GM18520 (cell line): ENCODE data around the gene CACNA1F.

Experiments
- ATAC-seq: cut with Tn5 transposase; IDR thresholded peaks from one replicate; pipeline ENCODE4 v1.9.1; 2021; ENCODE audit not compliant: unreplicated experiment

Gene CACNA1F

DNA sequence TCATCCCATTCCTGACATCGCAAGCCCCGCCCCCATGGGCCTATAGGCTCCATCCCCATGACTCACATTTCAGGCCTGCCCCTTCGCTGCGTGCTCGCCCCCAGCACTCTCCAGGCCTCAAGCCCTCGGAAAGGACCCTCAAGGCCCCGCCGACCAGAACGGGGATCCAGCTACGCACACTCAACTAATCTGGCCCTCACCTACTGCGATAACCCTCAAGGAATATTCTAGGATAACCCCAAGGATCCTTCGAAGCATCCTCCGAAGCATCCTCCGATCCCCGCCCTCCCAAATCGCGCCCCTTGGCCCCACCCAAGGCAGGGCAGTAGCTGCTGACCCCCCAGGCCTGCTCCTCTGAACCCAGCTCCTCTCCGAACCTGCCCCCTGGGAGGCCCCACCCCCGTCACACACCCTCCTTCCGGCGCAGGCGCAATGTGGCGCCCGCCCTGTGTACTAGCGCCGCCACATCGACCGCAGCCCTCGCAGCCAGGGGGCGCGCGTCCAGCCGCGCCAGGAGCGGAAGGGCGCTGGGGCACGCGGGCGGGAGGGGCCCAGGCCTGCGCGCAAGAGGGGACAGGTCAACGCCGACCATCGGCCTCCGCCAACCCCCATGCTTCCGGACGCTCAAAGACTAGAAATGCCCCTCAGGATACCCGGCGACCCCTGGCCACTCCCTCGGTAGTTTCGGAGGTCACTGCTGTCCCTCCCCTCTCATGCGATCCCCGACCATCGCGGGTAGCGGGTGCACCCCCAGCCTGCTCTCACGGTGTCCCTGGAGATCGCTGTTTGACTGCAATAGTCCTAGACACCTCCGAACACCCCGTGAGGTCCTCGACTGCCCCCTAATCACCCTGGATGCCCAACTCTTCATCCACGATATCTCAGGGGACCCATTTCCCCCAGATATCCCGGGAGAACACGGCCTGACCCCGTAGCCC is 77.0 kb downstream of the CACNA1F start:
- ATAC-seq = peak; percentile 76

DNA sequence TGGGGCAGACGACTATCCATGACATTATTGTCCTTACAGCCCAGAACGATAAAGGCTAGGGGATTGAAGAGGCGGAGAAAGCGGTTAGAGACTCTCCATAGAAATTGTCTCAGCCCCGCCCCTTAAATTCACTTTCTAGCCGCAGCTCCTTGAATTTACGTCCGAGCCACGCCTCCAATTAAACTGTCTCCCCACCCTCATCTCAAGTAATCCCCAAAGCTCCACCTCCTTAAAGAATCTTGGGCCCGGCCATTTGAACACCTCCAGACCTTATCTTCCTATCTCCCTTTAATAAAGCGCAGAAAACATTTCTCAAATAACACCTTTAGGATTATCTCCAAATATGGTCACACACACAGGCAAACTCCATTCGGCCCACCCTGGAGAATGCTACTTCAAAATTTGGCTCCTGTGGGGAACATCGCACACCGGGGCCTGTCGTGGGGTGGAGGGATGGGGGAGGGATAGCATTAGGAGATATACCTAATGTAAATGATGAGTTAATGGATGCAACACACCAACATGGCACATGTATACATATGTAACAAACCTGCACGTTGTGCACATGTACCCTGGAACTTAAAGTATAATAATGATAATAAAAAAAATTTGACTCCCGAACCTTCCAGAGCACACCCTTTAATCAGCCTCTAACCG is 77.8 kb downstream of the CACNA1F start:
- ATAC-seq = no peak
